Measurements from ENCODE around the gene DHX58. TPM values are rescaled to one million over a fixed set of nuclear protein-coding genes. Genes with fewer than 3 reads are reported as not detected.

The DHX58 gene
- total and polyA plus RNA-seq, 2 of the 4 experiments (the other 2 are of a cell fraction): 1.1 to 2.8 TPM

- no peak overlapping the region for H2BK20ac ChIP-seq (ENCODE audit: low read depth, low read length)
- TF ChIP-seq BHLHE40 (IDR thresholded peaks at IDR 0.05; ENCODE audit: low read depth, low read length): no peak
- no peak for TF ChIP-seq FOS (IDR thresholded peaks at IDR 0.05; ENCODE audit: low read depth, low read length)
- no peak for TF ChIP-seq ELK1 (IDR thresholded peaks at IDR 0.05; ENCODE audit: borderline replicate concordance, low read depth, low read length)
- TF ChIP-seq USF2 (IDR thresholded peaks at IDR 0.05; ENCODE audit: low read depth, low read length): no peak
- no peak for TF ChIP-seq NFE2L2 (IDR thresholded peaks at IDR 0.05; ENCODE audit: low read depth, low read length)
- TF ChIP-seq CTCF (conservative IDR thresholded peaks at IDR 0.05; ENCODE audit: low read depth, low read length): no peak
- no peak for TF ChIP-seq MAFK (IDR thresholded peaks at IDR 0.05; ENCODE audit: low read depth, low read length)
- TF ChIP-seq CEBPB (IDR thresholded peaks at IDR 0.05; ENCODE audit: low read depth, low read length): no peak
- TF ChIP-seq CHD1 (IDR thresholded peaks at IDR 0.05; ENCODE audit: low read depth, low read length): no peak
- TF ChIP-seq RCOR1 (IDR thresholded peaks at IDR 0.05; ENCODE audit: insufficient replicate concordance, low read length): no peak
- TF ChIP-seq RFX5 (IDR thresholded peaks at IDR 0.05; ENCODE audit: low read depth, low read length): no peak
- no peaks in the 10 kb centered on the region for H3K9me1 ChIP-seq (ENCODE audit: insufficient read depth, low read length)
- H2AFZ ChIP-seq (replicated peaks; ENCODE audit: low read length, poor library complexity): peak overlapping the region; percentile 49
- H3K9me3 ChIP-seq (ENCODE audit: control insufficient read depth, insufficient read depth, low read length): no peaks in the 10 kb centered on the region
- WGBS, 2 experiments (ENCODE audit: extremely low coverage in 2 of 2, insufficient read length in 1 of 2): no CpG with 5 or more reads among the region's 8 CpGs
- H3K9ac ChIP-seq (ENCODE audit: low read depth, low read length): no peak overlapping the region
- no peaks in the 10 kb centered on the region for H4K20me1 ChIP-seq (ENCODE audit: insufficient read depth, low read length)
- no peak overlapping the region for H3K18ac ChIP-seq (ENCODE audit: low read depth, low read length)
- POLR2A ChIA-PET (ENCODE audit: unreplicated experiment): interaction anchor here (0.6 kb wide), 1 partner anchor 393 kb away, joined by 3 read pairs; no protein-coding TSS in a partner anchor
- H4K91ac ChIP-seq (ENCODE audit: insufficient read depth, low read depth, low read length): no peak overlapping the region
- intact Hi-C loops (cut with micrococcal nuclease): no loop called here
- H3K56ac ChIP-seq (ENCODE audit: extremely low read depth, insufficient read depth, low read length): no peak overlapping the region
- no peak overlapping the region for H3K4me2 ChIP-seq (ENCODE audit: low read depth, low read length)
- ATAC-seq (ENCODE audit: low read depth) (no peak), DNase-seq (no peak)
- no peak overlapping the region for H4K5ac ChIP-seq (ENCODE audit: low read depth, low read length)
- no peak overlapping the region for H2AK9ac ChIP-seq (replicated peaks; ENCODE audit: low read depth, low read length, poor library complexity)
- no peak overlapping the region for H3K27ac ChIP-seq (ENCODE audit: insufficient read depth, low read length)
- no peak overlapping the region for H2BK15ac ChIP-seq (ENCODE audit: low read depth, low read length)
- no peaks in the 10 kb centered on the region for H3K36me3 ChIP-seq (ENCODE audit: control insufficient read depth, insufficient read depth, low read length)
- H2AK5ac ChIP-seq (ENCODE audit: low read depth, low read length): no peak overlapping the region
- H2BK5ac ChIP-seq (ENCODE audit: low read depth, low read length, poor library complexity, severe bottlenecking): no peak overlapping the region
- H3K4me1 ChIP-seq (ENCODE audit: control insufficient read depth, insufficient read depth, low read length): no peaks in the 10 kb centered on the region
- CTCF ChIA-PET: interaction anchor here (1.0 kb wide), 1 partner anchor 85 kb away, joined by 3 read pairs; no protein-coding TSS in a partner anchor
- BruUV-seq (replicated peaks): no TSS peak
- H3K23ac ChIP-seq (ENCODE audit: low read depth, low read length): 0 out of 2 replicates have a peak overlapping the region, but pooled peaks have one; percentile 59
- no peak overlapping the region for H3K14ac ChIP-seq (replicated peaks; ENCODE audit: low read depth, low read length)
- H3K4ac ChIP-seq (ENCODE audit: low read depth, low read length): no peak overlapping the region
- H2BK120ac ChIP-seq (ENCODE audit: low read depth, low read length): no peak overlapping the region
- in situ Hi-C loops (cut with MboI; ENCODE audit: low sequenced_read_pairs): no loop called here
- dilution Hi-C loops (cut with HindIII; ENCODE audit: low sequenced_read_pairs, unreplicated experiment): no loop called here
- no peak overlapping the region for H4K8ac ChIP-seq (ENCODE audit: low read depth in 2 of 2, low read length in 2 of 2)
- H3K27me3 ChIP-seq (ENCODE audit: control insufficient read depth, insufficient read depth, low read length): peaks cover 72% of the 10 kb centered on the region
- H3K4me3 ChIP-seq (ENCODE audit: insufficient read depth, low read depth, low read length): no peak overlapping the region
- H3K79me1 ChIP-seq (ENCODE audit: low read depth in 1 of 2, low read length in 2 of 2): no peaks in the 10 kb centered on the region
Observed at GRCh38 chr17:42096360-42097111, 16.0 kb downstream of the DHX58 start.
